SJCRH30 (cell line): ENCODE results near the gene HECTD3. TPM values are rescaled to one million over a fixed set of nuclear protein-coding genes. Genes with fewer than 3 reads are reported as not detected.
A peak's percentile ranks its signal among the peaks of the same experiment; 100 is the strongest.
"Not testable (repeated sequence)": the region's sequence is repeated elsewhere in the genome, so short reads cannot be mapped to it uniquely, and the experiment has no call there.

ENCODE experiments used
- DNase-seq, 2 experiments: peaks; one replicate each; pipeline ENCODE4 v3.0.0-alpha.2; 2015 to 2020
- H3K27ac ChIP-seq: fragments of 250-450 bp; sonication (Bioruptor Pico); 2 replicates; pipeline ENCODE4 v1.5.1; 2020; ENCODE audit warnings: mild to moderate bottlenecking, moderate library complexity
- H3K27me3 ChIP-seq: fragments of 250-450 bp; sonication (Bioruptor Pico); 2 replicates; pipeline ENCODE4 v1.5.1; 2020; ENCODE audit warnings: mild to moderate bottlenecking, moderate library complexity
- H3K36me3 ChIP-seq: fragments of 250-450 bp; sonication (Bioruptor Pico); 2 replicates; pipeline ENCODE4 v1.5.1; 2020; ENCODE audit warnings: mild to moderate bottlenecking, moderate library complexity
- H3K4me1 ChIP-seq: fragments of 250-450 bp; sonication (Bioruptor Pico); 2 replicates; pipeline ENCODE4 v1.5.1; 2020; ENCODE audit warnings: mild to moderate bottlenecking, moderate library complexity
- H3K4me3 ChIP-seq: fragments of 250-450 bp; sonication (Bioruptor Pico); 2 replicates; pipeline ENCODE4 v1.5.1; 2020; ENCODE audit warnings: mild to moderate bottlenecking, moderate library complexity
- H3K9me3 ChIP-seq: fragments of 250-450 bp; sonication (Bioruptor Pico); replicated peaks from 2 replicates; pipeline ENCODE4 v1.5.1; 2020; ENCODE audit warnings: mild to moderate bottlenecking, moderate library complexity
- total RNA-seq: library from RNA; depleted of rRNA; stranded (reverse); fragments of >200 nt; shearing (Covaris generic); gene quantifications from 2 replicates; pipeline ENCODE4 v1.2.3, GENCODE V29; 2014; rRNA removed

Gene HECTD3
- total RNA-seq, 1 experiment from 2014 or later, result 21.3 TPM

DNA sequence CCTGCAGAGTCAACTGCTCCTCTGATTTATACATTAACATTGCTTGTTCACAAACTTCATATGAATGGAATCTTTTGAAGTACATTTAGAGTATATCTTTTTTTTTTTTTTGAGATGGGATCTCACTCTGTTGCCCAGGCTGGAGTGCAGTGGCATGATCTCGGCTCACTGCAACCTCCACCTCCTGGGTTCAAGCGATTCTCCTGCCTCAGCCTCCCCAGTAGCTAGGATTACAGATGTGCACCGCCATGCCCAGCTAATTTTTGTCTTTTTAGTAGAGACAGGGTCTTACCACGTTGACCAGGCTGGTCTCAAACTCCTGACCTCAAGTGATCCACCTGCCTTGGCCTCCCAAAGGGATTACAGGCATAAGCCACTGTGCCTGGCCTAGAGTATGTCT lies 33.8 kb downstream of the HECTD3 start:
- not testable (repeated sequence) for DNase-seq, H3K27me3 ChIP-seq, H3K27ac ChIP-seq, H3K4me3 ChIP-seq, H3K9me3 ChIP-seq, H3K4me1 ChIP-seq
- H3K36me3 ChIP-seq, result peaks cover 41% of the 10 kb centered on the region

DNA sequence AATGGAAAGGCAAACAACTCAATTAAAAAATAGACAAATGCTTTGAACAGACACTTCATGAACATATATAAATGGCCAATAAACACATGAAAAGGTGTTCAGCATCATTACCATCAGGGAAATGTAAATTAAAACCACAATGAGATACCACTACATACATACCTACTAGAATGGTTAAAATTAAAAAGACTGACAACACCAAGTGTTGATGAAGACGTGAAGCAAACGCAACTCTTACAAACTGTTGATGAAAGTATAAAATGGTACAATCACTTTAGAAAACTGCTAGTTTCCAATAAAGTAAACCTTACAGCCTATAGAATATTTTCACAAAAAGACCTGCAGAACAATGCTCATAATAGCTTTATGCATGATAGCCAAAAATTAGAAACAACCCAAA lies 34.9 kb downstream of the HECTD3 start:
- Histone ChIP-seq H3K27me3 (no peaks in the 10 kb centered on the region), H3K27ac (no peak overlapping the region), H3K9me3 (no peaks in the 10 kb centered on the region), H3K4me3 (no peak overlapping the region), H3K36me3 (peaks cover 41% of the 10 kb centered on the region), H3K4me1 (0 out of 2 replicates have a peak, but pooled peaks cover 4% of the 10 kb centered on the region)
- no peak for DNase-seq

DNA sequence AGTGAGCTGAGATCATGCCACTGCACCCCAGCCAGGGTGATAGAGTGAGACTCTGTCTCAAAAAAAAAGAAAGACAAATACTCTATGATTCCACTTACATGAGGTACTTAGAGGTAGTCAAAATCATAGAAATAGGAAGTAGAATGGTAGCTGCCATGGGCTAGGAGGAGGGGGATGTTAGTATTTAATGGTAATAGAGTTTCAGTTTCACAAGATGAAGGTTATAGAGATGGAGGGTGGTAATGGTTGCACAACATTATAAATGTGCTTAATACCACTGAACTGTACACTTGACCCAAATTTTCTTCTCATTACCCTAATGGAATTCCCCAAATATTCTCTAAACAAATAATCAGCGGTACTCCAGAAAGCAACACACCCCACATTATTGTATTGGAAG lies 37.5 kb downstream of the HECTD3 start:
- peaks cover 37% of the 10 kb centered on the region for H3K36me3 ChIP-seq
- H3K4me3 ChIP-seq, result no peak overlapping the region
- no peaks in the 10 kb centered on the region for H3K9me3 ChIP-seq
- no peak overlapping the region for H3K27ac ChIP-seq
- H3K4me1 ChIP-seq, result peaks cover 17% of the 10 kb centered on the region
- DNase-seq, result no peak
- H3K27me3 ChIP-seq, result no peaks in the 10 kb centered on the region

DNA sequence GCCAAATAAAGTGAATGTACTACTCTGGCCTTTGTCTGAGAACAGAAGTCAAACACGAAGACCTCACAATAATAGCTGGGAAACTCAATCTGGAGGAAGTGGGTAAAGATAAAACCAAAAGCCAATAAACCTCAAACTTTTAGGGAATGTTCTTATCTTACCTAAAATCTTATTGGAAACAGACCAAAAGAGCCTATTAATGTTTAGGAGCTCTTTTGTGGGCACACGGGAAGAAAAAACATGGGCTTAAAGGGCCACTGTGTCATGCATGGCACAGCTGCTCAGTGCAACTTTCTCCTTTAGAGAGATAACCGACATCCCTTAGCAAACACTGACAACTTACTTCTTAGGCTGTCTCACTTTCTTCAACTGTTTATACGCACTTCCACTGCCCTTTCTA lies 40.8 kb downstream of the HECTD3 start:
- no peak overlapping the region for H3K4me3 ChIP-seq
- peaks cover 17% of the 10 kb centered on the region for H3K4me1 ChIP-seq
- H3K27me3 ChIP-seq, result no peaks in the 10 kb centered on the region
- H3K9me3 ChIP-seq, result no peaks in the 10 kb centered on the region
- peak; percentile 71 to 89 for DNase-seq
- peaks cover 7% of the 10 kb centered on the region for H3K36me3 ChIP-seq
- H3K27ac ChIP-seq, result no peak overlapping the region; the same call in 1 of the 2 replicates

DNA sequence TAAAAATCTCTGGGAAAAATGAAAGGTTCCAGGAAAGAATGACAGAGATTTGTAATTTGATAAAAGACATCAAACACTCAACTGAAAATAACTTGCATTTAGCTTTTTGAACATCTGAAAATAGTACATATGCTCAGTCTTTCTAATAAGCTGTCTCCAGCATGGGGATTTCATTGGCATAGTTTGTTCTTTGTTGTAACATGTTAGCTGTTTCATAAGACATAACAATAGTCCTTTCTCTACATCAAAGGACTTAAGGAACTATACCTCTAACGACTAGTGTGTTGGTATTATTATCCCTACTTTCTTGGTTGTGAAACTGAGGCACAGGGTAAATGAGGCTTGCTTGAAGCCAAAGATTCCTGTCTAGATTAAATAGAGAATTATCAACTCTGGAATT lies 46.7 kb downstream of the HECTD3 start:
- H3K27me3 ChIP-seq, result no peaks in the 10 kb centered on the region
- no peaks in the 10 kb centered on the region for H3K9me3 ChIP-seq
- no peak for DNase-seq
- peaks cover 7% of the 10 kb centered on the region; the same call in 1 of the 2 replicates for H3K4me1 ChIP-seq
- no peak overlapping the region for H3K27ac ChIP-seq
- no peak overlapping the region for H3K4me3 ChIP-seq
- H3K36me3 ChIP-seq, result 0 out of 2 replicates have a peak, but pooled peaks cover 3% of the 10 kb centered on the region

DNA sequence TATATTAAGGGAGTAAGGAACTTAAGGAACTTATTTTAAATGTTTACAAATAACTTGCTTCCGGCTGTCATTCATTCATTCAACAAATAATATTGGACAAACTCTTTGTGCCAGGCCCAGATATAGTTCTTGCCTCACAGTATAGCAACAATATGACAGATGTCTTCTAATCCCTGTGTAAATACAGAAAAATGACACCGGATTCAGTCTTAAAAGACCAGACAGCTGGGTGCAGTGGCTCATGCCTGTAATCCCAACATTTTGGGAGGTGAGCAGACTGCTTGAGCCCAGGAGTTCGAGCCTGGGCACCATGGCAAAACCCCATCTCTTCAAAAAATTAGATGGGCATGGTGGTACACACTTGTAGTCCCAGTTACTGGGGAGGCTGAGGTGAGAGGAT lies 48.4 kb downstream of the HECTD3 start:
- no peaks in the 10 kb centered on the region for H3K27me3 ChIP-seq
- peaks cover 7% of the 10 kb centered on the region; the same call in 1 of the 2 replicates for H3K4me1 ChIP-seq
- H3K27ac ChIP-seq, result no peak overlapping the region
- peak; percentile 56 to 81 for DNase-seq
- H3K4me3 ChIP-seq, result no peak overlapping the region
- H3K9me3 ChIP-seq, result no peaks in the 10 kb centered on the region
- H3K36me3 ChIP-seq, result 0 out of 2 replicates have a peak, but pooled peaks cover 5% of the 10 kb centered on the region

DNA sequence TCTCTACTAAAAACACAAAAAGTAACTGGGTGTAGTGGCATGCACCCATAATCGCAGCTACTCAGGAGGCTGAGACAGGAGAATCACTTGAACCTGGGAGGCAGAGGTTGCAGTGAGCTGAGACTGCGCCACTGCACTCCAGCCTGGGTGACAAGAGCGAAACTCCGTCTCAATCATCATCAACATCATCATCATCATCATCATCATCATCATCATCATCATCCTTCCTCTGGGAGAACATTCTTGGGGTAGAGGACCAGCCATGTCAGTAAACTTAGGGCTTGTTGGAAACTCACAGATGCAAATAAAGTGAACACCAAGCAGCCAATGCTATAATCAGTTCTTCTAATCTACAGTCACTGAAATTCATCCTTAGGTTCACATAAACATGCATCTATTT lies 49.1 kb downstream of the HECTD3 start:
- H3K4me3 ChIP-seq, H3K27ac ChIP-seq, H3K4me1 ChIP-seq, H3K27me3 ChIP-seq, H3K9me3 ChIP-seq, DNase-seq, H3K36me3 ChIP-seq: not testable (repeated sequence)

DNA sequence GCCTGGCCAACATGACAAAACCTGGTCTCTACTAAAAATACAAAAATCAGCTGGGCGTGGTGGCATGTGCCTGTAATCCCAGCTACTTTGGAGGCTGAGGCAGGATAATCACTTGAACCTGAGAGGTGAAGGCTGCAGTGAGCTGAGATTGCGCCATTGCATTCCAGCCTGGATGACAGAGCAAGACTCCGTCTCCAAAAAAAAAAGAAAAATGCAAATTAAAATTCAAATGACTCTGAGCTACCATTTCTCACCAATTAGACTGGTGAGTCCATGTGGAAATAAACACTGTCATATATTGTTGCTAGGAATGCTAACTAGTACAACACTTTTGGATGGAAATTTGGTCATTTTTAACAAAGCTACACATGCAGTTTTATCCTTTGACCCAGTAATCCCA lies 53.6 kb downstream of the HECTD3 start:
- not testable (repeated sequence) for H3K9me3 ChIP-seq, H3K27me3 ChIP-seq, DNase-seq, H3K27ac ChIP-seq, H3K4me3 ChIP-seq, H3K36me3 ChIP-seq, H3K4me1 ChIP-seq

DNA sequence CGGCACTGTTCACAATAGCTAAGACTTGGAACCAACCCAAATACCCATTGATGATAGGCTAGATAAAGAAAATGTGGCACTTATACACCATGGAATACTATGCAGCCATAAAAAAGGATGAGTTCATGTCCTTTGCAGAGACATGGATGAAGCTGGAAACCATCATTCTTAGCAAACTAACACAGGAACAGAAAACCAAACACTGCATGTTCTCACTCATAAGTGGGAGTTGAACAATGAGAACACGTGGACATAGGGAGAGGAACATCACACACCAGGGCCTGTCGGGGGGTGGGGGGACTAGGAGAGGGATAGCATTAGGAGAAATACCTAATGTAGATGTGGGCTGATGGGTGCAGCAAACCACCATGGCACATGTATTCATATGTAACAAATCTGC lies 55.0 kb downstream of the HECTD3 start:
- H3K27ac ChIP-seq, H3K4me1 ChIP-seq, H3K4me3 ChIP-seq, H3K27me3 ChIP-seq, H3K9me3 ChIP-seq, H3K36me3 ChIP-seq, DNase-seq: not testable (repeated sequence)

Other genes with a start within 250 kb of the HECTD3 start
- 3,055 and 3,167 TPM in 2 replicates for gene RPS8, start 235.8 kb downstream of the HECTD3 start, total RNA-seq
- gene BEST4, start 223.2 kb downstream of the HECTD3 start, total RNA-seq, result not detected in 2 replicates
- gene PLK3, start 210.9 kb downstream of the HECTD3 start, total RNA-seq, result 8.0 and 11.4 TPM in 2 replicates
- gene DYNLT4, start 204.0 kb downstream of the HECTD3 start, total RNA-seq, result not detected in 2 replicates
- gene BTBD19, start 202.8 kb downstream of the HECTD3 start, total RNA-seq, result 0.43 and 1.4 TPM in 2 replicates
- gene PTCH2, start 168.1 kb downstream of the HECTD3 start, total RNA-seq, result 1.3 and 1.8 TPM in 2 replicates
- gene EIF2B3, start 24.7 kb downstream of the HECTD3 start, total RNA-seq, result 40.1 TPM in 2 replicates
- gene UROD, start 930 bp upstream of the HECTD3 start, total RNA-seq, result 116 and 131 TPM in 2 replicates
- 0.08 and 0.18 TPM in 2 replicates for gene ZSWIM5, start 195.3 kb upstream of the HECTD3 start, total RNA-seq